GM19025 (cell line): ENCODE measurements around the gene ASPDH.

ENCODE experiments used
- ATAC-seq: cut with Tn5 transposase; IDR thresholded peaks from one replicate; pipeline ENCODE4 v1.9.1; 2021; ENCODE audit warnings: mild to moderate bottlenecking, low read depth, moderate library complexity; ENCODE audit not compliant: unreplicated experiment

The ASPDH gene

DNA sequence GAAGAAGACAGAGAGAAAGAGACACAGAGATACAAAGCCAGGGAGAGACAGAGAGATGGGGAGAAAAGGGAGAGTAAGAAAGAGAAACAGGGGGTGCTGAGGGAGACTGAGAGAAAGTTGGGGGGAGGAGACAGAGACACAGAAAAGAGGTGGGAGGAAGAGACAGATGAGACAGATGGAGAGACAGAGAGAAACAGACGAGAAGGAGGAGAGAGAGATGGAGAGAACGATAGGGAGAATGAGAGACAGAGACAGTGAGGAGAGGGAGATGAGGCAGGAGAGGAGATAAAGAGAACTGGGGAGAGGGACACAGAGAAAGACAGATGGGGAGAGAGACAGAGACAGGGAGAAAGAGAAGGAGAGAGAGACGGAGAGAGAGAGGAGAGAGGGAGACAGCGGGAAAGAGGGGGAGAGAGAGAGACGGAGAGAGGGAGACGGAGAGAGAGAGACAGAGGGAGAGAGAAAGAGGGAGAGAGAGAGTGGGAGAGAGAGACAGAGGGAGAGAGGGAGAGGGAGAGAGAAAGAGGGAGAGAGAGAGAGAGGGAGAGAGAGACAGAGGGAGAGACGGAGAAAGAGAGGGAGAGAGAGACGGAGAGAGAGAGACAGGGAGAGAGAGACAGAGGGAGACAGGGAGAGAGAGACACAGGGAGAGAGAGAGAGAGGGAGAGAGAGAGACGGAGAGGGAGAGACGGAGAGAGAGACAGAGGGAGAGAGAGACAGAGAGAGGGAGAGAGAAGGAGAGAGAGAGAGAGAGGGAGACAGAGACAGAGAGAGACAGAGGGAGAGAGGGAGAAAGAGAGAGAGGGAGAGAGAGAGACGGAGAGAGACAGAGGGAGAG is 15.3 kb downstream of the ASPDH start:
- no peak for ATAC-seq

- ATAC-seq, result no peak
Measured at GRCh38 chr19:50497022-50497405, 16.7 kb downstream of the ASPDH start.

GRCh38 chr19:50496189-50497021 is 17.3 kb downstream of the ASPDH start:
- no peak for ATAC-seq

DNA sequence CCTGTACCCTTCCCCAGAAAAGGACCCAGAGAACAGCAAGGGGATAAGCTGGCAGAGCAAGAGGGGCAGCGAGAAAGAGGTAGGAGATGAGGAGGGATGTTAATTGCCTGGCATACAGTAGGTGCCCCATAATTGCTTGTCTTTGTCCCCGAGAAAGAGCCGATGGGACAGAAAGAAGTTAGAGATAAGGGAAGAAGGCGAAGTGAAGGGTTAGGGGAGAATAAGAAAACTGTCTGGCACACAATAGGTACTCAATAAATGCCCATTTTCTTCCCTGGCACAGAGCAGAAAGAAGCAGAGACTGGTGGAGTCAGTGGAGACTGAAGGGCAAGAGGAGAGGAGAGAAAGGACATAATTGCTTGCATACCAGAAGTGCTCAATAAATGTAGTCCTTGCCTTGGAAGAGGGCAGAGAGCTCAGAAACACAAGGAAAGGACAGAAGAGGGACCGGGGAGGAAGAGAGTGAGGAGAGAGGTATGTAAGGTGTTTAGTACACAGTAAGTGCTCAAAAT is 18.6 kb downstream of the ASPDH start:
- ATAC-seq, result no peak

DNA sequence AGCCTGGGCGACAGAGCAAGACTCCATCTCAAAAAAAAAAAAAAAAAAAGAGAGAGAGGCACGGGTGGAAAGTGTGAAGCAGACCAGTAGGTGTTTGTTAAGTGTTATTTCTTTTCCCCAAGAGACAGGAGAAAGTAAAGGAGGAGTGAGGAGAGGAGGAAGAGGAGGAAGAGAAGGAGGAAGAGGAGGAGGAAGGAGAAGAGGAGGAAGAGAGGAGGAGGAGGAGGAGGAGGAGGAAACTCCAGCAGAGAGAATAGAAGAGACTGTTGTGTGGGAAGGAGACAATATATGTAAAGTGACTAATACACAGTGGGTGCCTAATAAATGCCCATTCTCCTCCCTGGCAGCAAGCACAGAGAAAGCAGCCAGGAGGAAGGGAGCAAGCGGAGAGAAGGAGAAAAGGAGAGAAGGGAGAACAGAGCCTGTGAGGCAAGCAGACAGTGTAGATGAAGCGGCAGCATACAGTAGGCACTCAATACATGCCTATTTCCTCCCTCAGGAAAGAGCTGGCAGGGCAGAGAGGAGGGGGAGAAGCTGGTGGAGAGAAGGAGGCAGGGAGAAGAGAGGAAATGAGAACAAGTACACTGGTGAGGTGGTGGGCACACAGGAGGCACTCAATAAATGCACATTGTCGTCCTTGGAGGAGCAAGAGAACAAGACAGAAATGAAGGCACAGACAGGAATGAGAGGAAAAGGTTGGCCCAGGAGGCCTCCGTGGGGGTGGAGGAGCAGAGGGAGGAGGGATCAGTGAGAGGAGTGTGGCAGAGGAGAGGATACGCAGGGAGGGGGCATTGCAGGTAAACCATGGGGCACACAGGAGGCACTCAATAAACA is 19.3 kb downstream of the ASPDH start:
- ATAC-seq, result no peak

- ATAC-seq, result no peak
Measured at GRCh38 chr19:50493171-50493570, 20.5 kb downstream of the ASPDH start.

DNA sequence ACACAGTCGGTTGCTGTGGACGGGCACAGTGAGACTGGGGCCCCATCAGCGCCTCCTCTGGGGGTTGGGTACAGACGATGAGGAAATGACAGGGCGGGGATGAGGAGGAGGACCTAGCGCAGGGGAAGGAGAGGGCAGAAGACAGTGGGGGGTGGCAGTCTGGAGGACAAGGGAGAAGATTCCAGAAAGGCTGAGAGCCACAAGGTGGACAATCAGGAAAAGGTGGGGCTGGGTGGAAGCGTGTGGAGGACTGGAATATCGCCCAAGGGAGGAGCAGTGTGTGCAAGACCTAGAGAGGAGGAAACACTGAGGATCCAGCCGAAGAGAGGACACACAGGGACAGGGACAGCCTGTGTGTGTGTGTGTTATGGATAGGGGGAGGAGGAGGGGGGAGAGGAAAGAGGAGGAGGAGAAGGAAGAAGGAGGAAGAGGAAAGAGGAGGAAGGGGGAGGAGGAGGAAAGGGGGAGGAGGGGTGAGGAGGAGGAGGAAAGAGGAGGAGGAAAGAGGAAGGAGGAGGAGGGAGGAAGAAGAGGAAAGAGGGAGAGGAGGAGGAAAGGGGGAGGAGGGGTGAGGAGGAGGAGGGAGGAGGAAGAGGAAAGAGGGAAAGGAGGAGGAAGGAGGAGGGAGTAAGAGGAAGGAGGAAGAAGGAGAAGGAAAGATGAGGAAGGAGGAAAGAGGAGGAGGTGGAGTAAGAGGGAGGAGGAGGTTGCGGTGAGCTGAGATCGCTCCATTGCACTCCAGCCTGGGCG is 21.2 kb downstream of the ASPDH start:
- no peak for ATAC-seq

DNA sequence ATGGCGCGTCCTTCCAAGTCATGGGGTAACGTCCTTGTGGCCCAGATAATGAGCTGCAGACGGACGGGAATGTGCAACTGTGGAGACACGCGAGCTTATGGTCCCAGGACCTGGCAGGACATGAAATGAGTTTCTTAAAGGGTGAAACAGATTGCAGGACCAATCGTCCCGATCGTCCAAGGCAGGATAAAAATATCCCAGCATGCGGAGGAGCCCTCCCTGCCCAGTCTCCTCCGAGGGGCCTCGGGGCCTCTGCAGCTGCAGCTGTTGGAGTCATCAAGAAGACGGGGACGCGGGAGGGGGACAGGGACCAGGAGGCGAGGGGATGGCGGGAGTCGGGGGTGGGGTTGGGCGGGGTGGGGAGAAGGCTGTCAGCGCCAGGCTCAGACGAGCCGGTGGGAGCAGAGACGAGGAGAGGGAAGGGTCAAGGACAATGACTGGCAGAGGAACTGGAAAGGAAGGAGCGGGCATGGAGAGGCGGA is 22.7 kb downstream of the ASPDH start:
- ATAC-seq, result no peak

- no peak for ATAC-seq
Measured at GRCh38 chr19:50490411-50490811, 23.3 kb downstream of the ASPDH start.

DNA sequence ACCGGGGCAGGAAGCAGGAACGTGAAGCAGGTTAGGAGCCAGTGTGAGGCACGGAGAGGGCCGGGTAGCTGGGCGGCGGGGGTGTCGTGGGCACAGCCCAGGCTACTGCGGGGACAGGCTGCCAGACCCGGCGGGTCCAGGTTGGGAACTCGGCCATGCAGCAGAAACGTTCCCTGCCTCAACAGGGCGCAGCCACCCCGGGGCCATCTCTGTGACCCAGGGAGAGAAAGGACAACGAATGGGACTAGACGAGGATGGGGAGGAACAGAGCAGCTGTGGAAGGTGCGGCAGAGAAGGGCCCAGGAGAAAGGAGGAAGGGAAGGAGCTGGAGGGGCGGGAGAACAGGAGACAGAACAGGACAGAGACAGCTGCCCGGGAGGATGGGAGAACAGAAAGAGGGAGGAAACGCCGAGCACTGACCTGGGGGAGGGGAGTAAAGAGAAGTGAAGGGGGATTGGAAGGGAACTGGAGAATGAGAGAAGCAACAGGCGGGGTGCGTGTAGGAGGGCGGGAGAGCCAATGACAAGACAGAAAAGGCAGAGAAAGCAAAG is 24.2 kb downstream of the ASPDH start:
- no peak for ATAC-seq

DNA sequence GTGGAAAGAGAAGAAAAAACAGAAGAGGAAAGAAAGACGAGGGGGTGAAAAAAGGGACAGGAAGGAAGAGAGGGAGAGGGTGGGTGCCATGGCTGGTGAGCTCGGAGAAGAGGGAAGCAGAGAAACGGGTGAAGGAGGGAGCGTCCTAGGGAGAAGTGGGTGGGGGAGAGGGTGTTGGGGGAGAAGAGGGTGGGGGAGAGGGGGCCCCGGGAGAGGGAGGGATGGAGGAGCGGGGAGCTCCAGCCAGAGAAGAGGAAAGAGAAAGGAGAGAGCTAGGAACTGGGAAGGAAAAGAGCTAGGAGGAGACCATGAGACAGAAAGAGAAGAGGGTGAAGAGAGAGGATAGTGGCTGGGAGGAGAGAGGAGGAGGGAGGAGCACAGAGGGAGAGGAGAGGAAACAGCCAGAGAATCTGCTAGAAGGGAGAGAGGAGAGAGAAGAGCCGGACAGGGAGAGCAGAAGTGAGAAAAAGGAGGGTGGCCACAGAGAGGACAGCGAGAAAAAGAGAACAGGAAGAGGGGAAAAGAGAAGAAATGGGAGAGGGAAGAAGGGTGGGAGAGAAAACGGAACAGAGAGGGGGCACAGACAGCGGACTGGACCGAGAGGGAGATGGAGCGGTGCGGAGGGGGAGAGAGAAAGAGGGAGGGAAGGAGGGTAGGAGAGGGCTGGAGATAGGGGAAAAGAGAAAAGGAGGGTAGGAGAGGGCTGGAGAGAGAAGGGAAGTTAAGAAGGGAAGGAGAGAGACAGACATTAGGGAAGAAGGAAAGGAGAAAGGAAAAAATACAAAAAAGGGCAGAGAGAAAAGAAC is 25.1 kb downstream of the ASPDH start:
- no peak for ATAC-seq

DNA sequence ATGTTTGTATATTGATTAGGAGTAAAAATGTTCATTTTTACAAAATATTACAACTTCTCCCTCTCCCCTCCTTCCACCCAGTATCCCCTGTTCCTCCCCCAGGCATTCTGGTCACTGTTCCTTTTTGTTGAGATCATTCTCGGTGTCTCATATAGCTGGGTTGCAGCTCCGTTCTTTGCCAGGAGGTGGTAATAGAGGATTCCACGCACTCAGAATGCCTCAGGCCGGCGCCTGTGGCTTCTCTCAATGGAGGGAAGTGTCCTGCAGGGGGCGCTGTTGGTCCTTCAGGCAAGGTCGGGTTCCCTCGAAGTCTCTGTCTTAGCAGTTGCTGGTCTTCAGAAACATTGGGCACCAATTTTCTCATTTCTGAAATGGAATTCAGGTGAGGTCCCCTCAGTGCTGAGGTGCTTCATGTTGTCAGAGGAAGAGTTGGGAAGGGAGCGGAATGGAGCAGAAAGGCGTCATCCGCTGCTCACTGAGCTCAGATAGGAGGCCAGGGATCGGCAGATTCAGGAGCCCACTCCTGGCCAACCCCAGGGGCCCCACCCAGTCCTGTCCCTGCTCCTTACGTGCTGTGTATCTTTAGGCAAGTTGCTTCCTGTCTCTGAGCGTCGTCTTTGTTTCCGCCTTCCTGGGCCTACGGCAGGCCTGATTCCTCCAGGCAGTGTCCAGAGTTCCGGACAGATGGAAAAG is 26.7 kb downstream of the ASPDH start:
- ATAC-seq, result no peak

GRCh38 chr19:50485284-50485955 is 28.3 kb downstream of the ASPDH start:
- no peak for ATAC-seq

GRCh38 chr19:50482916-50483315 is 30.8 kb downstream of the ASPDH start:
- ATAC-seq, result no peak

DNA sequence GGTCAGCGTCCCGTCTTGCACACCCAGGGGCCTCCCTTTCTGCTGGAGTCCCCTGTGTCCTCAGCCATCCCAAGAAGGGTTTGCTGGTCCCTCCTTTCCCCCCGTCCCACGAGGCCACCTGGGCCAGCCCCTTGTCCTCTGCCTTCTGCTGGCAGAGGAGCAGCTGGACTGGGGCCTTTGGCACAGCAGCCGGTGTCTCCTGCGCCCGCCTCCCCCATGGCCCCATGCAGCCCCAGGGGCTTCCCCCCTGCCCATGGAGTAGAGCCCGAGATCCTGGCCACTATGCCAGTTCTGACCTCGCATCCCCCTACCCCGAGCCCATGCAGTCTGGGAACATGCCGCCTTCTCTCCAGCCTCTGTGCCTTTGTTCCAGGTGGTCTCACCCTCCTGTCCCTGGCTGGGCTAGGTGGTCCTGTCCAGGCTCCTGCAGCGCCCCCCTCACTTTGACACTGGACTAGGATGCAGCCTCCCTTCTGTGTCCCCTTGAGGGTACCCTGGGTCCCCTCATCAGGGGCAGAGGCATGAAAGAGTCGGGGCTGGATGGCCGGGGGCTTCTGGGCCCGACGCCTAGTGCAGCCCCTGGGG is 31.4 kb downstream of the ASPDH start:
- ATAC-seq, result no peak

DNA sequence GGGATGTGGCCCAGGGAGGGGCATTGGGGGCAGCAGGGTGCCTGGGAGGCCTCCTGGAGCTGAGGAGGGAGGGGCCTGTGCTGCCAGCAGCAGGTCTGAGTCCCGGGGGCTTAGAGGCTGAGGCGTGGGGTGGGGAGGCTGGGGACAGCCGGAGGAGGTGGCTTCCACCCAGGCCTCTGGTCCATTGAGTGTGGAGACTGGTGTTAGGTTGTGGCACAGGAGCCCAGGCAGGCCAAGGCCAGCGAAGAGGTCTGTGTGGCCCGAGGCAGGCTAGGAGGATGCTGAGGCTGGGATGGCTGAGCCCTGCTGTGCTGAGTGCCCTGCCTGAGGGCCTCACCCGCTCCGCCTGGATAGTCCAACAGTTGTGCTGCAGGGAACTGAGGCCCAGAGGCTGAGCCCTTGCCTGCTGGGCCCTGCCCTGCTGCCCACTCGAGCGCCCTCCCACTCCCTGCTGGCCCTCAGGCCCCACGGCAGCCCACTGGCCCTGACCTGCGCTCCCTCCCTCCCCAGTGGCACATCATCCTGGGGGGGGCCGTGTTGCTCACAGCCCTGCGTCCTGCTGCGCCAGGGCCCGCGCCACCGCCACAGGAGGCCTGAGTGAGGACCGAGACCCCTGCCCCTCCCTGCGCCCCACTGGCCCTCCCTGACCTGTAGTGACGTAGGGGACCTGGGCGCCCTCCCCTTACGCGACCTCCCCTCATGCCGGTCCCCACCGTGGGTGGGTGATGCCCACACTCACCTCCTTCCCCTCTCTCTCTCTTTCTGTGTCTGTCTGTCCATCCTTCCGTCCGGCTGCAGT is 32.2 kb downstream of the ASPDH start:
- no peak for ATAC-seq
